ENCODE measurements around the gene ETFA. TPM values are rescaled to one million over a fixed set of nuclear protein-coding genes. Genes with fewer than 3 reads are reported as not detected.

ETFA gene
- total RNA-seq, 3 donors from 2014 or later (not counting 1 experiment from before 2014, with no cell fraction given) = 71.9 to 93.1 (median 79.8) TPM

- Mint-ChIP-seq H3K4me3 (no peak overlapping the region), H3K4me1 (peaks cover 26 to 33% of the 10 kb centered on the region in 2 donors), H3K36me3 (no peaks in the 10 kb centered on the region)
Measured at GRCh38 chr15:76332796-76333195, 21.5 kb upstream of the ETFA start.

GRCh38 chr15:76330080-76330680, 18.9 kb upstream of the ETFA start:
- Histone ChIP-seq H3K36me3 (ENCODE audit: control insufficient read depth, insufficient read depth, low read length) (no peaks in the 10 kb centered on the region), H3K27ac (ENCODE audit: low read length) (no peak overlapping the region), H3K4me3 (ENCODE audit: low read length) (no peak overlapping the region), H3K9me3 (ENCODE audit: control insufficient read depth, insufficient read depth, low read length) (no peaks in the 10 kb centered on the region), H3K4me1 (ENCODE audit: control insufficient read depth, insufficient read depth, low read length) (peaks cover 7% of the 10 kb centered on the region), H3K27me3 (ENCODE audit: control insufficient read depth, insufficient read depth, low read length) (peaks cover 17% of the 10 kb centered on the region)
- Mint-ChIP-seq H3K27ac (no peak overlapping the region), H3K4me1 (peaks cover 2 to 7% of the 10 kb centered on the region in 2 donors), H3K36me3 (no peaks in the 10 kb centered on the region), H3K27me3 (ENCODE audit: low read depth in 2 of 2) (peaks cover 61 to 68% of the 10 kb centered on the region in 2 donors), H3K9me3 (no peaks in the 10 kb centered on the region), H3K4me3 (no peak overlapping the region)
- DNase-seq (no peak), ATAC-seq (no peak)
- WGBS (ENCODE audit: insufficient coverage) = 76% methylated on average over 7 of the region's 7 CpGs
- TF ChIP-seq CTCF (IDR thresholded peaks at IDR 0.05) = no peak
- intact Hi-C loops (cut with micrococcal nuclease) = no loop called here

More at GRCh38 chr15:76332796-76333195, 21.5 kb upstream of the ETFA start:
- Mint-ChIP-seq H3K9me3 (no peaks in the 10 kb centered on the region), H3K27ac (no peak overlapping the region), H3K27me3 (ENCODE audit: low read depth in 2 of 2) (peaks cover 74 to 76% of the 10 kb centered on the region in 2 donors)
- ATAC-seq = no peak
- Histone ChIP-seq H3K27me3 (ENCODE audit: control insufficient read depth, insufficient read depth, low read length) (peaks cover 39% of the 10 kb centered on the region), H3K4me1 (ENCODE audit: control insufficient read depth, insufficient read depth, low read length) (peaks cover 33% of the 10 kb centered on the region), H3K4me3 (ENCODE audit: low read length) (no peak overlapping the region), H3K36me3 (ENCODE audit: control insufficient read depth, insufficient read depth, low read length) (no peaks in the 10 kb centered on the region), H3K27ac (ENCODE audit: low read length) (no peak overlapping the region), H3K9me3 (ENCODE audit: control insufficient read depth, insufficient read depth, low read length) (no peaks in the 10 kb centered on the region)
- 94% methylated on average over 1 of the region's 1 CpG for WGBS (ENCODE audit: insufficient coverage)
- intact Hi-C loops (cut with micrococcal nuclease) = no loop called here
- DNase-seq = no peak
- no peak for TF ChIP-seq CTCF (IDR thresholded peaks at IDR 0.05)

GRCh38 chr15:76328958-76329357, 17.7 kb upstream of the ETFA start:
- Mint-ChIP-seq H3K4me3 (no peak overlapping the region), H3K9me3 (no peaks in the 10 kb centered on the region), H3K4me1 (no peaks in the 10 kb centered on the region), H3K27me3 (ENCODE audit: low read depth in 2 of 2) (peaks cover 54 to 65% of the 10 kb centered on the region in 2 donors), H3K36me3 (no peaks in the 10 kb centered on the region), H3K27ac (no peak overlapping the region)
- no peaks in the 10 kb centered on the region for H3K4me1 ChIP-seq (ENCODE audit: control insufficient read depth, insufficient read depth, low read length)
- no peak overlapping the region for H3K27ac ChIP-seq (ENCODE audit: low read length)
- no peaks in the 10 kb centered on the region for H3K36me3 ChIP-seq (ENCODE audit: control insufficient read depth, insufficient read depth, low read length)
- TF ChIP-seq CTCF (IDR thresholded peaks at IDR 0.05) = no peak
- no peaks in the 10 kb centered on the region for H3K9me3 ChIP-seq (ENCODE audit: control insufficient read depth, insufficient read depth, low read length)
- 86% methylated on average over 4 of the region's 4 CpGs for WGBS (ENCODE audit: insufficient coverage)
- ATAC-seq (no peak), DNase-seq (no peak)
- intact Hi-C loops (cut with micrococcal nuclease) = no loop called here
- H3K27me3 ChIP-seq (ENCODE audit: control insufficient read depth, insufficient read depth, low read length) = peaks cover 9% of the 10 kb centered on the region
- H3K4me3 ChIP-seq (ENCODE audit: low read length) = no peak overlapping the region
